Islet precursor cell (in vitro differentiated cells): ENCODE measurements around the gene B4GALT3.

ENCODE experiments used
- DNase-seq: peaks from one replicate; pipeline ENCODE4 v3.0.0-alpha.2; 2018

The B4GALT3 gene

GRCh38 chr1:161201836-161202712 lies 24.8 kb upstream of the B4GALT3 start, which contains the start of gene NDUFS2:
Gene NDUFS2 (plus strand): TSS chr1:161202367. CDS start chr1:161202386, 19 bp downstream.
- DNase-seq: peak; percentile 99

GRCh38 chr1:161200992-161201835 lies 23.9 kb upstream of the B4GALT3 start:
- no peak for DNase-seq

GRCh38 chr1:161200421-161200991 lies 23.2 kb upstream of the B4GALT3 start:
- DNase-seq: no peak

DNA sequence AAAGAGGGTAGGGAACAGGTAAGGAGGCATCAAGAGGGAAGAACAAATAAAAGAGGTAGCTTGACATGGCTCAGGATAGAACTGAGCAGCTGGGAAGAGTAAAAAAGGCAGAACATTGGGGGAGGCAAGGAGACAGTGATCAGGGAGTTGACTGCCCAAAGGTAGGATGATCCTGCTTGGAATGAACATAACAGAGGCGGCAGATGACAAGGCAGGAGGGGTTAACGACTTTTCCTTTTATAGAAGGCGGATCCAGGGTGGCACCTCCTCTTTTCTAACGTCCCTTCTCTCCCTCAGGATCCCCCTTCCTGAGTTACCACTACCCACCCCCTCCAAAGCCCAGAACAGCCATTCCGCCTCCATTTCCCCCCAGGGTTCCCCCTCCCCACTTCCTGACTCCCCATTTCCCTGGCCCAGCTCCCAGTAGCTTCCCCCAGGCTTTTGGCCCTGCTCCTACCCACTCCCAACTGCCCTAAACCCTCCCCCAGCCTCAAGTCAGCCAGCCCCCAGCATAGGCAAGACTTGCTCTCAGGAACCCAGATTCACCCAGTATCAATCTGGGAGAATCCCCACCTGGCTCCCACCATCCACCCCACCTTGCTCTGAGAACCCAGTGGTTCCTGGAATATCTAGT lies 22.3 kb upstream of the B4GALT3 start:
- DNase-seq: no peak

DNA sequence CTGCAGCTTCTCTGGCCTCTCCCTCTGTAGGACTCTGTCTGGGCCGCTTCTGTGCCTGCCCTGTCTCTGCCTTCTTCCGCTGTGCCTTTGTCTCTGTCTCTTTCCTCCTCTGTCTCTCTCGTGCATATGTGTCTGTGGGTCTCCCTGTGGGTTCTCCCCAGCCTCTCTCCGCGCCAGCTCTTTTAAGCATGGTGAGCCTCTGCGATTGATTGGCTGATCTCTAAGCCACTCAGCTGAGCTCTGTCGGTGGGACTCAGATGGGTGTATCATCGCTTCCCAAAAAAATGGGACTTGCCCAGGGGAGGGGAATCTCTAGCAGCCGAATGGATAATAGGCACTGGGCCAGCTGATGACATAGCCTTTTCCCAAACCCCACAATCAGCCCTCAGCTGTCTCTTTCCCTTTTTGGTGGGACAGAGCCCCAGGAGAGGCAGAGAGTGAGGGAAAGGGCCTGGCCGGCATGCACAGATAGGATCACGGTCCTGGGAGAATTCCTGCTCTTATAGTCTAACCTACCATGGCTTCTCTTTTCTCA lies 21.7 kb upstream of the B4GALT3 start, which contains the start of gene ADAMTS4:
Gene ADAMTS4 (minus strand): TSS at position 158 of the 535 bp plus-strand sequence. CDS start 427 bp downstream, outside the sequence.
- DNase-seq: no peak

GRCh38 chr1:161198194-161198896 lies 21.0 kb upstream of the B4GALT3 start:
- DNase-seq: peak; percentile 82

DNA sequence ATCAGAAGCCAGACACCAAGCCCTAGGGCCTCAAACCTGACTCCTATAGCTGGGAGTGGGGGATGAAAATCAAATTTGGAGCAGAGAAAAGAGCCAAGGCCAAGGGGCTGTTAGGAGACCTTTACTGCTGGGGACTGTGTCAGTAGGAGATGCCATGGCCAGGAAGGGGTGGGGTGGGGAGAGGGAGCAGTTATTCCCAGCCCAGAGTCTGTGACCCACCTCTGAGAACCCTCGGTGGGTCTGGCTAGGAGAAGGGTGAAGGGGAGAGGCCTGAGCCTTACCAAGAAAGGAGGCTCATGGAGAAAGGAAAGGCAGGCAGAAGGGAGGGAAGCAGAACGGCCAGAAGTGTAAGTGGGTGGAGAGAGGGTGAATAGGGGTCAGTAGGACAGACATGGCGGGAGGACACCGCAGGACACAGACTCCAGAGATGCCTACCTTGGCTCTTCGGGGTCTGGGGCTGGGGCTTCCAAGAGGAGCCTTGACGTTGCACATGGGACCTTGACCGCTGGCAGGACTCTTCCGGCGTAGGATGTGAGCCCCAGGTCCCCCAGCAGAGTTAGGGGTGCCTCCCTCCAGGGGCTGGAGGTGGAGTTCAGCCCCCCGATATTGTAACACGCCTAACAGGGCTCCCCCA lies 20.4 kb upstream of the B4GALT3 start:
- no peak for DNase-seq

- DNase-seq: peak; percentile 83
Observed at GRCh38 chr1:161196521-161197451, 19.5 kb upstream of the B4GALT3 start.

DNA sequence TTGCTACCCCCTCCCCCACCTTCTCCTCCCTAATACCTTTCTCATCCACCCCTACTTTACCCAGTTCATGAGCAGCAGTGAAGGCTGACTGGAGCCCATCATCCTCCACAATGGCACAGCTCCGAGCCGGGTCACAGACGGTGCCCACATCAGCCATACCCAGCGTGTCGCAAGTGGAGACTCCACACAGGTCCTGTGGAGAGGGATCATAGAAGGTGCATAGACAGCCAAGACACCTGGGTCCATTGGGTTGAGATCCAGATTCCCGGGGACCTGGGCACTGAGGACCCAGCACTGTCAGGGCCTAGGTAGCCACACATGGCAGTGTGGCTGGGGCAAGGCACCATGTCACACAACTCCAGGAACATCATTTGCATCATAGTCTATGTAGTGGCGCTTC lies 18.8 kb upstream of the B4GALT3 start:
- no peak for DNase-seq

DNA sequence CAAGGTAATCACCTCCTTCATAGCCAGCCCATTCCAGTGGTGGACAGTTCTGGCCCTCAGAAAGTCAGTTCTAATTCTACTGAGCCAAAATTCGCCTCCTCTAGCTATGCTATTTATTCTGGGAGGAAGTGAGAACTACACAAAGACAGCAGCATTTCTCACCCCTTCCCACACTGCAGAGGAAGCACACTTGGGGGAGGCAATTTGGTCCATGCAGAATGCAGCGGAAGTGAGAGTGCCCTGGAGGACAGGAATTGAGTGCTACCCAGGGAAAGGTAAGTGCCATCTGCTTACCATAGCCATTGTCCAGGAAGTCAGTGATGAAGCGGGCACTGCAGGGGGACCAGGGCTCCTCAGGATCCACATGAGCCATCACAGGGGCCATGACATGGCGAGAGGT lies 17.9 kb upstream of the B4GALT3 start:
- no peak for DNase-seq

DNA sequence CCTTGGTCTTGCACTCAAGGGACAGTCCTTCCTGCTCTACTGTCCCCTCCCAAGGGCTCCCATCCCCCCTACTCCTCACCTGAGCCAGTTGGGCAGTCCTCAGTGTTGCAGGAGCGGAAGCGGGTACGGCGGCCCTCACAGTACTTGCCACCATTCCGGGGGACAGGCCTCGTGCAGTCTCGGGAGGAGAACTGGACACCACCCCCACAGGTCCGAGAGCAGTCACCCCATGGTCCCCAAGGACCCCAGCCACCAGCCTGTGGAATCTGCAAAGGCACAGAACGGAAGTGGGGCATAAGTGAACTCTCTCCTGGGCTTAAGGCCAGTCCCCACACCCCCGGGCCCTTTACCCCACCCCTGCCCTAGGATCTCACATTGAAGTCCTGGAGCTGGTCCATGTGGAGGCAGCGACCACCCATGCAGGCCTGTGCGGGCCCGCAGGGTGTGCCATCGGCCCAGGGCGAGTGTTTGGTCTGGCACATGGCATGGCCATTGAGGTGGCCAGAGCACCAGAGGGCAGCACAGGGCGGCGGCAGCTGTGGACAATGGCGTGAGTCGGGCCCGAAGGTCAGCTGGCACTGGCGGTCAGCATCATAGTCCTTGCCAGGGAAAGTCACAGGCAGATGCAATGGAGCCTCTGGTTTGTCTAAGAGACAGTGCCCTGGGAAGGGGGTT lies 16.4 kb upstream of the B4GALT3 start:
- DNase-seq: no peak

DNA sequence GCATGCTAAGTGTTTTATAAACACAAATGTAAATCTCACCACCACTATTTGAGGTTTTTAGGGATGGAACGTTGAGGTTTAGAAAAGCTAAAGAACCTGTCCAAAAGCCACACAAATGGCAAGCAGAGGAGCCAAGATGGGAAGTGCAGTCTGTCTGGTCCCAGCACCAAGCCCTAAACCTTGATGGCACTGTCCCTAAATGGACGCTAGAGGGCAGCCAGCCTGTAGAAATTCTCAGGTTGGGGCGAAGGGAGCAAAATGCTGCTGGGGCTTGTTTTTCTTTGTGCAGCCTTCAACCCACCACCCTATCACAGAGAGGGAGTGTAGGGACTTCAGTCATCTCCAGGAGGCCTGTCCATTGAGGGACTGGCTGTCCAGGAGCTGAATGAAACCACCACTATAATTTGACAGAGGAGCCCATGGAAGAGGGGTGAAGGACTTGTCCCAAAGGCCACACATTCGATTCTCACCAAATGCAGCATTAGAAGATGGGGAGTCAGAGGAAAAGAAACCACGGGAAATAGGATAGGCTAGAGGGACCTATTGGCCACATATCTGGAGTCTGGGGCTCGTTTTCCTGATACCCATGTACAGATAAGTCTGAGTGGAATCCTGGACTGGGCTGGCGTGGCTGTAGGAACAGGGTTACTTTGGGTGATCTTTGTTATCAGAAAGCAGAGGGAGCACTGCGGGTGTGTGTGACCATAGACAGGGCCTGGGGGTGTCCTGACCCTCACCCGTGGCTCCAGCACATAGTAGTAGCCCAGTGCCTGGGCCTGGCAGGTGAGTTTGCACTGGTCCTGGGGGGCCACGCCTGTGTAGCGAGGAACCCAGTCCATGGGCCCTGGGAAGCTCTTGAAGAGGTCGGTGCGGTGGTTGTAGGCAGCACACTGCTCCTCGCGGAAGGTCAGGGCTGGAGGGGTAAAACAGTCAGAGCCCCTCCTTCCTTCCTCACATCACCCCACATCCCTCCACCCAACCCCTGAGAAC lies 15.5 kb upstream of the B4GALT3 start:
- DNase-seq: peak; percentile 85

- no peak for DNase-seq
Observed at GRCh38 chr1:161191971-161192370, 14.7 kb upstream of the B4GALT3 start.

DNA sequence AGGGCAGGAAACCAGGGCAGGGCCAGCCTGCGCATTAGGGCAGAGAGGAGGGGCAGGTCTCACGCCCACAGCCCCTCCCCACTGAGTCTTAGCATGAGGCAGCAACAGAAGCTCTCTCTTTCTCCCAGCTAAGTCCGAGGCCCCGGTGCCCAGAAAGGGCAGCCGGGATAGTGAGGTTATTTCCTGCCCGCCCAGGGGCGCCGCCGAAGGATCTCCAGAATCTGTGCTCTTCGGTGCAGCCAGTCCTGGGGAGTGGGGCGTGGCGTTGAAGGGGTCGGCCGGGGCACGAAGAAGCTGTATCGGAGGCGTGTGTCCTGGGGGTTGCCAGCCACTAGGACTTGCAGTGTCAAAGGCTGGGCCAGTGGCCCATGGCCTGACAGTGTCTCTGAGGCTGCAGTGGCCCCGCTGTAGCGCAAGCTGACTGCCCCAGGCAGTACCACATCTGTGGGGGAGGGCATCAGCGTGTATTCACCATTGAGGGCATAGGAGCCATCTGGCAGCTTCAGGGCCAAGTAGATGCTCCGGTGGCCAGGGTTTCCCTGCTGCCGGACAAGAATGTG lies 13.7 kb upstream of the B4GALT3 start:
- peak; percentile 56 for DNase-seq

DNA sequence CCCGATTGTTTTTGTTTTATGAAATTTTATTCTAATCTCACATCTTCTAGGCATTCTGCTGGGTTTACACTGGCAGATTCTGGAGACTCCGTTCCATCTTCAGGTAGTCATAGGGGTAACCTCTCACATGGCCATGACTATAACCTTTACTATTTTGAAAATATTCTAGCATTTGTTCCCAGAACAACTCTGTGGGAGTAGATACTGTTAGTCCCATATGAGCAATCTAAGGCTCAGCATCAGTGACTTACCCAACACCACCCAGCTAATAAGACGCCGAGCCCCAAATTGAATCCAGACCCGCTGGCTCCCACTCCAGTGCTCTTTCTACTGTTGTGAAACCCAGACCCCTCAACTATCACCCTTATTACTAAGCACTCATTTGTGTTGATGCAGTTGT lies 11.7 kb upstream of the B4GALT3 start:
- no peak for DNase-seq

GRCh38 chr1:161188381-161188780 lies 11.1 kb upstream of the B4GALT3 start:
- DNase-seq: no peak

DNA sequence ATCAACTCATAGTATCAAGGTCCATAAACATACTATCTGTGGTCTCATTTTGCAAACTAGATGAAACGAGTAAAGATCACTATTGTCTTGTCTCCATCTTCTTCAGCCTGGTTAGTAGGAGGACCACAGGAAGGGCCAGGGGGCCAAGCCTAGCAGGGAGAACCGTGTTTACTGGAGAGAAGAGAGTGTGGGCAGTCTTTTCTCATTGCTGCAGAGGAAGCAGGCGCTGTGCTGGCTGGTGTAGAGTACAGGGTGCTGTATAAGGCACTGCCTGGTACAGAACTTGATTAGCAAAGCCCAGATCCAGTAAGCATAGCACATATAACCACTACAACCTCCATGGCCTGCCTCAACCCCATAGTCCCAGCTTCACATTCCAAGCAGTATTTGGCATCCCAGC lies 10.0 kb upstream of the B4GALT3 start:
- no peak for DNase-seq

DNA sequence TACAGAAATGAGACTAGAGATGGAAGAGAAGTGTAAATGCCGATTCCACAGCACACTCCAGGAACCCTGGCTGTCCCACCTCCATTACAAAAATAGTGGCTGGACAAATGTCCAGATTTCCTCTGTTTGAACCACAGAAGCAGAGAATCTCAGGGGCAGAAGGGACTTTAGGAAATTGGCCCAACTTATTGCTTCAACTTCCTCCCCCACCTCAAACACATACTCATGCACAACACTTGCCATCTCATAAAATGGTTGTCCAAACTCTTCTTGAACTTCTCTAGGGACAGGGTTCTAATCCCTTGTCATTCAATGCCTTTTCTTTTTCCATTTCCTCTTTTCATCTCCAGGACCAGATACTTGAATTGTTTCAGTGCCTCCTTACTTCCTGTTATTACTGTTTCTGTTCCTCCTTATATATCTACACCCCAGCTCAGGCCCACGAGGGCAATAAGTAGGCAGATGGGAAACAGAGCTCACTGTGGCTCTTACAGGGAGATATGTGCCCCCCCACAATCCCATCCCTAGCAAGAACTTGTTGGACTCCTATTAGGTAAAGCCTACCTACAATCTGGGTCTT lies 8.5 kb upstream of the B4GALT3 start:
- DNase-seq: no peak
